AG09309 (cell line): ENCODE data around the gene SUGCT.
"Not testable (repeated sequence)": the region's sequence is repeated elsewhere in the genome, so short reads cannot be mapped to it uniquely, and the experiment has no call there.

Source experiments
- DNase-seq: peaks from one replicate; pipeline ENCODE4 v3.0.0-alpha.2; 2010; ENCODE audit warnings: low read depth
- H3K4me3 ChIP-seq: 2 replicates; pipeline ENCODE4 v1.5.1; 2011; ENCODE audit warnings: mild to moderate bottlenecking, low read depth, low read length, moderate library complexity; ENCODE audit not compliant: control insufficient read depth
- CTCF ChIP-seq: IDR thresholded peaks from 2 replicates; pipeline ENCODE4 v1.5.1; 2011; ENCODE audit warnings: mild to moderate bottlenecking, low read depth, low read length, inconsistent platforms; ENCODE audit not compliant: insufficient read depth, control insufficient read depth; ENCODE audit errors: missing control alignments

The SUGCT gene

GRCh38 chr7:40204581-40204980 lies 69.8 kb downstream of the SUGCT start:
- no peak for DNase-seq
- no peak for TF ChIP-seq CTCF

GRCh38 chr7:40205992-40206391 lies 71.2 kb downstream of the SUGCT start:
- no peak for TF ChIP-seq CTCF

More at GRCh38 chr7:40204581-40204980, 69.8 kb downstream of the SUGCT start:
- H3K4me3 ChIP-seq: no peak overlapping the region

DNA sequence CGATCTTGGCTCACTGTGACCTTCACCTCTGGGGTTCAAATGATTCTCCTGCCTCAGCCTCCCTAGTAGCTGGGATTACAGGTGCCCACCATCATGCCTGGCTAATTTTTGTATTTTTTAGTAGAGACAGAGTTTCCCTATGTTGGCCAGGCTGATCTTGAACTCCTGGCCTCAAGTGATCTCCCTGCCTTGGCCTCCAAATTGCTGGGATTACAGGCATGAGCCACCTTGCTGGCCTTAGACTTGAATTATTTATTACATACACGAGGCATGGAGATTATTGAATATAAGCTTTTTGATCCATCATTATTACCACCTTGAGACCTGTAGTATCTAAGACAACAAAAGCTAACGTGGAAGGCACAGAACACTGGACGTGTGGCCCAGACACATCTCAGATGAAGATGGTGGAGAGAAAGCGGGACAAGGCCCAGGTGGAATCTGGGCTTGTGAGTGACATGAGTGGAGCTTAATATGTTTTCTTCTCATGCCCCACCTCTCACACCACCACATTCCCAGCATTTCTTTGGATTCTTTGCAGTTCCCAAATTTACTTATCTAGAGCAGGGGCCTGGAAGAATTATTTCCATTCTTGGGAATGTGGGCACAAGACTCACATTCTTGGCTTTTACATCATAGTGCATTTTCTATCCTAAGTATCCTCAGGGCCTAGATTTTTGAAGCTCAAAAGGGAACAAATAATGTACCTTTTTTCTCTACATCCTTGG lies 76.6 kb downstream of the SUGCT start:
- H3K4me3 ChIP-seq: no peak overlapping the region
- no peak for TF ChIP-seq CTCF
- DNase-seq: no peak

More at GRCh38 chr7:40205992-40206391, 71.2 kb downstream of the SUGCT start:
- H3K4me3 ChIP-seq: no peak overlapping the region
- DNase-seq: no peak

- DNase-seq: no peak
- no peak overlapping the region for H3K4me3 ChIP-seq
- TF ChIP-seq CTCF: no peak
These were observed 78.5 kb downstream of the SUGCT start for GRCh38 chr7:40213291-40213690.

DNA sequence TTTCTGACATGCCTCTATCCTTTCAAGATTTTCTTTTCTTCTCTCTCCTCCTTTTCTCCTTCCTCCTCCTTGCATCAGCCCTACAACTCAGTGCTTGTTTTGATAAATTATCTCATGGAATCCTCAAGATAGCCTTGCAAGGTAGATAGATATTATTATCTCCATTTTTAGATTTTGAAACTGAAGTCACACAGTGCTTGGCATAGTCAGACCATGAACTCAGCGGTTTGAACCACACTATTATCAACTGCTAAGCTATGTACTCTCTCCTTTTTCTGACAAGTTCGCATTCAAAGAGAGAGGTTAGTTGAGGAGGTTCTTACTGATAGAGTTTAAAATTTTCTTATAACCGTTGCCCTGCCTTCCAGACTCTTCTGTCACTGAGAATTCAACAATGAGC lies 79.1 kb downstream of the SUGCT start:
- no peak for TF ChIP-seq CTCF
- no peak for DNase-seq

DNA sequence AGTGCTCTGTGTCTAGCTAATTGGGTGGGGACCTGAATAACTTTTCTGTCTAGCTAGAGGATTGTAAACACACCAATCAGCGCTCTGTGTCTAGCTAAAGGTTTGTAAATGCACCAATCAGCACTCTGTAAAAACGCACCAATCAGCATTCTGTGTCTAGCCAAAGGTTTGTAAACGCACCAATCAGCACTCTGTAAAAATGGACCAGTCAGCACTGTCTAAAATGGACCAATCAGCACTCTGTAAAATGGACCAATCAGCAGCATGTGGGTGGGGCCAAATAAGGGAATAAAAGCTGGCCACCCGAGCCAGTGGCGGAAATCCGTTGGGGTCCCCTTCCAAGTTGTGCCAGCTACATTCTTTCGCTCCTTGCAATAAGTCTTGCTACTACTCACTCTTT lies 83.8 kb downstream of the SUGCT start:
- DNase-seq, H3K4me3 ChIP-seq: not testable (repeated sequence)

More for the DNA sequence above, 79.1 kb downstream of the SUGCT start:
- H3K4me3 ChIP-seq: no peak overlapping the region

- DNase-seq: no peak
- no peak for TF ChIP-seq CTCF
- no peak overlapping the region for H3K4me3 ChIP-seq
These were observed 85.1 kb downstream of the SUGCT start for GRCh38 chr7:40219917-40220316.
